ENCODE data around the gene ATRNL1. TPM values are rescaled to one million over a fixed set of nuclear protein-coding genes. Genes with fewer than 3 reads are reported as not detected.
"Not testable (repeated sequence)": the region's sequence is repeated elsewhere in the genome, so short reads cannot be mapped to it uniquely, and the experiment has no call there.

The ATRNL1 gene
- total RNA-seq, 1 donor from 2014 or later: 16.4 TPM

- H4K20me1 ChIP-seq (ENCODE audit: low read depth): no peaks in the 10 kb centered on the region
- no peak for DNase-seq (ENCODE audit: low spot score)
- H3K36me3 Mint-ChIP-seq: no peaks in the 10 kb centered on the region
Observed at GRCh38 chr10:115278294-115278693, 185.1 kb downstream of the ATRNL1 start.

DNA sequence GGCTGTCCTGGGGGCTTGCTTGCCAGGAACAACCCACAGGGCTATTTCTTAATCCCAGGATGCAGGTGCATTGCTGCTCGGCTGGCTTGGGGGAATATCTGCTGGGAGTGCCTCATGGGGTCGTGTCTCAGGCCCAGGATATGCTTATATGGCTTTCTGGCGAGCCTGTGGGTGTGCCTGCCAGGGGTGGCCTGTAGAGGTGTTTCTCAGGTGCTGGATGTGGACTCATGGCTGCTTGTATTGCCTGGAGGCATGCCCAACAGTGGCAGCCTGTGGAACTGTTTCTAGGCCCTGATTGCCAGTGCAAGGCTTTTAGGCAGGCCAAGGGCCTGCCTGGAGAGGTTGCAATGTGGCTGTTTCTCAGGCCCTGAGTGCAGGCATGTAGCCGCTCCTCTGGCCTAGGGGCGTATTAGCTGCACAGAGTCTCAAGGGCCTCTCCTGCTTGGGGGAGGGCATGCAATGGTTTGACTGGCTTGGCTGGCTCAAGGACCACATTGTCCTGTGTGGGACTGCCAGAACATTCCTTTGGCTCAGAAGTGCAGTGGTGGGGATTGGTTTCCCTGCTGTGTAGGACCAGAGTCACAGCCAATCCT is 202.1 kb downstream of the ATRNL1 start:
- Mint-ChIP-seq H3K9me3 (peaks cover 14% of the 10 kb centered on the region), H3K36me3 (peaks cover 10% of the 10 kb centered on the region), H3K27me3 (ENCODE audit: insufficient read depth, low read depth) (no peaks in the 10 kb centered on the region), H3K4me3 (no peak overlapping the region), H3K4me1 (no peaks in the 10 kb centered on the region), H3K27ac (no peak overlapping the region)
- Histone ChIP-seq H3K27ac (no peak overlapping the region), H3K36me3 (no peaks in the 10 kb centered on the region), H2AFZ (replicated peaks) (no peak overlapping the region), H4K20me1 (ENCODE audit: low read depth) (no peaks in the 10 kb centered on the region), H3K9ac (no peak overlapping the region), H3K4me1 (no peaks in the 10 kb centered on the region), H3K27me3 (no peaks in the 10 kb centered on the region), H3K4me2 (no peak overlapping the region), H3K9me3 (ENCODE audit: low read depth) (no peaks in the 10 kb centered on the region), H3K79me2 (ENCODE audit: low read depth) (no peaks in the 10 kb centered on the region), H3K4me3 (no peak overlapping the region), H3F3A (ENCODE audit: low read depth) (no peaks in the 10 kb centered on the region)
- DNase-seq (ENCODE audit: low spot score): no peak
- TF ChIP-seq, protein P1, sequence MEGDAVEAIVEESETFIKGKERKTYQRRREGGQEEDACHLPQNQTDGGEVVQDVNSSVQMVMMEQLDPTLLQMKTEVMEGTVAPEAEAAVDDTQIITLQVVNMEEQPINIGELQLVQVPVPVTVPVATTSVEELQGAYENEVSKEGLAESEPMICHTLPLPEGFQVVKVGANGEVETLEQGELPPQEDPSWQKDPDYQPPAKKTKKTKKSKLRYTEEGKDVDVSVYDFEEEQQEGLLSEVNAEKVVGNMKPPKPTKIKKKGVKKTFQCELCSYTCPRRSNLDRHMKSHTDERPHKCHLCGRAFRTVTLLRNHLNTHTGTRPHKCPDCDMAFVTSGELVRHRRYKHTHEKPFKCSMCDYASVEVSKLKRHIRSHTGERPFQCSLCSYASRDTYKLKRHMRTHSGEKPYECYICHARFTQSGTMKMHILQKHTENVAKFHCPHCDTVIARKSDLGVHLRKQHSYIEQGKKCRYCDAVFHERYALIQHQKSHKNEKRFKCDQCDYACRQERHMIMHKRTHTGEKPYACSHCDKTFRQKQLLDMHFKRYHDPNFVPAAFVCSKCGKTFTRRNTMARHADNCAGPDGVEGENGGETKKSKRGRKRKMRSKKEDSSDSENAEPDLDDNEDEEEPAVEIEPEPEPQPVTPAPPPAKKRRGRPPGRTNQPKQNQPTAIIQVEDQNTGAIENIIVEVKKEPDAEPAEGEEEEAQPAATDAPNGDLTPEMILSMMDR (IDR thresholded peaks at IDR 0.05): no peak
- no peak for TF ChIP-seq EZH2 (IDR thresholded peaks at IDR 0.05)
- no peak for TF ChIP-seq EZH2phosphoT487 (IDR thresholded peaks at IDR 0.05)

More at GRCh38 chr10:115278294-115278693, 185.1 kb downstream of the ATRNL1 start:
- Histone ChIP-seq H3K79me2 (ENCODE audit: low read depth) (no peaks in the 10 kb centered on the region), H3K4me2 (no peak overlapping the region), H3K36me3 (no peaks in the 10 kb centered on the region), H3K27me3 (no peaks in the 10 kb centered on the region), H3F3A (ENCODE audit: low read depth) (no peaks in the 10 kb centered on the region), H3K4me3 (no peak overlapping the region), H3K27ac (no peak overlapping the region), H3K9me3 (ENCODE audit: low read depth) (no peaks in the 10 kb centered on the region), H3K4me1 (no peaks in the 10 kb centered on the region), H3K9ac (no peak overlapping the region), H2AFZ (replicated peaks) (no peak overlapping the region)
- H3K4me3 Mint-ChIP-seq: no peak overlapping the region
- H3K4me1 Mint-ChIP-seq: no peaks in the 10 kb centered on the region
- H3K27me3 Mint-ChIP-seq (ENCODE audit: insufficient read depth, low read depth): no peaks in the 10 kb centered on the region
- no peaks in the 10 kb centered on the region for H3K9me3 Mint-ChIP-seq
- no peak overlapping the region for H3K27ac Mint-ChIP-seq
- TF ChIP-seq, protein P1 (IDR thresholded peaks at IDR 0.05): no peak
- TF ChIP-seq EZH2 (IDR thresholded peaks at IDR 0.05) (no peak), EZH2phosphoT487 (IDR thresholded peaks at IDR 0.05) (no peak)

- H3K79me2 ChIP-seq (ENCODE audit: low read depth): no peaks in the 10 kb centered on the region
Observed at GRCh38 chr10:115300080-115300479, 206.9 kb downstream of the ATRNL1 start.

GRCh38 chr10:115319669-115320068 is 226.5 kb downstream of the ATRNL1 start:
- H3K9me3 ChIP-seq (ENCODE audit: low read depth); H3K27me3 ChIP-seq; DNase-seq (ENCODE audit: low spot score); H3K4me1 ChIP-seq; H3K36me3 Mint-ChIP-seq; H3K9me3 Mint-ChIP-seq; H3K79me2 ChIP-seq (ENCODE audit: low read depth); H3K36me3 ChIP-seq; H4K20me1 ChIP-seq (ENCODE audit: low read depth); H3K9ac ChIP-seq; H3K4me3 Mint-ChIP-seq; H3F3A ChIP-seq (ENCODE audit: low read depth); H3K4me2 ChIP-seq; H3K4me3 ChIP-seq; H3K4me1 Mint-ChIP-seq; H3K27ac ChIP-seq; H3K27ac Mint-ChIP-seq; H2AFZ ChIP-seq (replicated peaks); H3K27me3 Mint-ChIP-seq (ENCODE audit: insufficient read depth, low read depth): not testable (repeated sequence)

More at GRCh38 chr10:115300080-115300479, 206.9 kb downstream of the ATRNL1 start:
- Histone ChIP-seq H3K36me3 (no peaks in the 10 kb centered on the region), H4K20me1 (ENCODE audit: low read depth) (no peaks in the 10 kb centered on the region), H2AFZ (replicated peaks) (no peak overlapping the region), H3K27ac (no peak overlapping the region), H3K4me1 (no peaks in the 10 kb centered on the region), H3K4me3 (no peak overlapping the region), H3K9ac (no peak overlapping the region), H3K4me2 (no peak overlapping the region), H3K9me3 (ENCODE audit: low read depth) (no peaks in the 10 kb centered on the region), H3K27me3 (no peaks in the 10 kb centered on the region), H3F3A (ENCODE audit: low read depth) (no peaks in the 10 kb centered on the region)
- Mint-ChIP-seq H3K4me1 (no peaks in the 10 kb centered on the region), H3K27me3 (ENCODE audit: insufficient read depth, low read depth) (no peaks in the 10 kb centered on the region), H3K4me3 (no peak overlapping the region), H3K9me3 (no peaks in the 10 kb centered on the region), H3K27ac (no peak overlapping the region), H3K36me3 (peaks cover 3% of the 10 kb centered on the region)
- TF ChIP-seq EZH2phosphoT487 (IDR thresholded peaks at IDR 0.05): no peak
- TF ChIP-seq, protein P1 (IDR thresholded peaks at IDR 0.05): no peak
- no peak for TF ChIP-seq EZH2 (IDR thresholded peaks at IDR 0.05)
- DNase-seq (ENCODE audit: low spot score): no peak
